ENCODE data around the gene CACNA1H.

DNA sequence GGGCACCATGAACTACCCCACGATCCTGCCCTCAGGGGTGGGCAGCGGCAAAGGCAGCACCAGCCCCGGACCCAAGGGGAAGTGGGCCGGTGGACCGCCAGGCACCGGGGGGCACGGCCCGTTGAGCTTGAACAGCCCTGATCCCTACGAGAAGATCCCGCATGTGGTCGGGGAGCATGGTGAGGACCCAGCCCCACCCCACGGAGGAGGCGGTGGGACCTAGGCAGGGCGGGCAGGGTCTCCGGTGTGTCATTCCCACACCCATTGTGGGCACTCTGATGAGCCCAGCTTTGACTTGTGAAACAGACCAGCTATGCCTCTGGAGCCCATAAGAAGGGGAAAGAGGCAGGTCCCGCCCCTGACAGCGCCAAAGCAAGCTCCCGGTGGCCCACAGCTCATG, 49.4 kb downstream of the CACNA1H start:
- TF ChIP-seq, protein P1, sequence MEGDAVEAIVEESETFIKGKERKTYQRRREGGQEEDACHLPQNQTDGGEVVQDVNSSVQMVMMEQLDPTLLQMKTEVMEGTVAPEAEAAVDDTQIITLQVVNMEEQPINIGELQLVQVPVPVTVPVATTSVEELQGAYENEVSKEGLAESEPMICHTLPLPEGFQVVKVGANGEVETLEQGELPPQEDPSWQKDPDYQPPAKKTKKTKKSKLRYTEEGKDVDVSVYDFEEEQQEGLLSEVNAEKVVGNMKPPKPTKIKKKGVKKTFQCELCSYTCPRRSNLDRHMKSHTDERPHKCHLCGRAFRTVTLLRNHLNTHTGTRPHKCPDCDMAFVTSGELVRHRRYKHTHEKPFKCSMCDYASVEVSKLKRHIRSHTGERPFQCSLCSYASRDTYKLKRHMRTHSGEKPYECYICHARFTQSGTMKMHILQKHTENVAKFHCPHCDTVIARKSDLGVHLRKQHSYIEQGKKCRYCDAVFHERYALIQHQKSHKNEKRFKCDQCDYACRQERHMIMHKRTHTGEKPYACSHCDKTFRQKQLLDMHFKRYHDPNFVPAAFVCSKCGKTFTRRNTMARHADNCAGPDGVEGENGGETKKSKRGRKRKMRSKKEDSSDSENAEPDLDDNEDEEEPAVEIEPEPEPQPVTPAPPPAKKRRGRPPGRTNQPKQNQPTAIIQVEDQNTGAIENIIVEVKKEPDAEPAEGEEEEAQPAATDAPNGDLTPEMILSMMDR (IDR thresholded peaks at IDR 0.05): no peak
- no peak for TF ChIP-seq POLR2A (IDR thresholded peaks at IDR 0.05; ENCODE audit: low read depth)
- TF ChIP-seq POLR2AphosphoS5 (IDR thresholded peaks at IDR 0.05): no peak
